Measurements from ENCODE around the gene ZSWIM8.
"Not testable (repeated sequence)": the region's sequence is repeated elsewhere in the genome, so short reads cannot be mapped to it uniquely, and the experiment has no call there.

The ZSWIM8 gene

GRCh38 chr10:73823391-73823790 is 38.0 kb downstream of the ZSWIM8 start:
- TF ChIP-seq, protein P1, sequence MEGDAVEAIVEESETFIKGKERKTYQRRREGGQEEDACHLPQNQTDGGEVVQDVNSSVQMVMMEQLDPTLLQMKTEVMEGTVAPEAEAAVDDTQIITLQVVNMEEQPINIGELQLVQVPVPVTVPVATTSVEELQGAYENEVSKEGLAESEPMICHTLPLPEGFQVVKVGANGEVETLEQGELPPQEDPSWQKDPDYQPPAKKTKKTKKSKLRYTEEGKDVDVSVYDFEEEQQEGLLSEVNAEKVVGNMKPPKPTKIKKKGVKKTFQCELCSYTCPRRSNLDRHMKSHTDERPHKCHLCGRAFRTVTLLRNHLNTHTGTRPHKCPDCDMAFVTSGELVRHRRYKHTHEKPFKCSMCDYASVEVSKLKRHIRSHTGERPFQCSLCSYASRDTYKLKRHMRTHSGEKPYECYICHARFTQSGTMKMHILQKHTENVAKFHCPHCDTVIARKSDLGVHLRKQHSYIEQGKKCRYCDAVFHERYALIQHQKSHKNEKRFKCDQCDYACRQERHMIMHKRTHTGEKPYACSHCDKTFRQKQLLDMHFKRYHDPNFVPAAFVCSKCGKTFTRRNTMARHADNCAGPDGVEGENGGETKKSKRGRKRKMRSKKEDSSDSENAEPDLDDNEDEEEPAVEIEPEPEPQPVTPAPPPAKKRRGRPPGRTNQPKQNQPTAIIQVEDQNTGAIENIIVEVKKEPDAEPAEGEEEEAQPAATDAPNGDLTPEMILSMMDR (IDR thresholded peaks at IDR 0.05; ENCODE audit: unreplicated experiment in 3 of 3): no peak
- no peaks in the 10 kb centered on the region for H3K9me3 Mint-ChIP-seq
- no peak overlapping the region for H3K4me3 Mint-ChIP-seq
- peaks cover 4% of the 10 kb centered on the region for H3K27me3 Mint-ChIP-seq (ENCODE audit: low read depth)
- H3K4me1 Mint-ChIP-seq: peaks cover 12% of the 10 kb centered on the region
- H3K27ac Mint-ChIP-seq: no peak overlapping the region
- H3K36me3 Mint-ChIP-seq (ENCODE audit: low read depth): peaks cover 13% of the 10 kb centered on the region

GRCh38 chr10:73824146-73824725 is 38.8 kb downstream of the ZSWIM8 start:
- H3K36me3 Mint-ChIP-seq (ENCODE audit: low read depth): peaks cover 13% of the 10 kb centered on the region
- no peak overlapping the region for H3K27ac Mint-ChIP-seq
- no peaks in the 10 kb centered on the region for H3K27me3 Mint-ChIP-seq (ENCODE audit: low read depth)
- peaks cover 6% of the 10 kb centered on the region for H3K4me1 Mint-ChIP-seq
- H3K9me3 Mint-ChIP-seq: no peaks in the 10 kb centered on the region
- H3K4me3 Mint-ChIP-seq: no peak overlapping the region
- TF ChIP-seq, protein P1 (IDR thresholded peaks at IDR 0.05; ENCODE audit: unreplicated experiment in 3 of 3): no peak

GRCh38 chr10:73827346-73828089 is 42.1 kb downstream of the ZSWIM8 start:
- Mint-ChIP-seq H3K4me1 (no peaks in the 10 kb centered on the region), H3K9me3 (no peaks in the 10 kb centered on the region), H3K27ac (peak overlapping the region in 1 of 3 experiments; percentile 46), H3K27me3 (ENCODE audit: low read depth) (no peaks in the 10 kb centered on the region), H3K4me3 (no peak overlapping the region), H3K36me3 (ENCODE audit: low read depth) (peaks cover 7% of the 10 kb centered on the region)
- TF ChIP-seq, protein P1 (IDR thresholded peaks at IDR 0.05; ENCODE audit: unreplicated experiment in 3 of 3): no peak

DNA sequence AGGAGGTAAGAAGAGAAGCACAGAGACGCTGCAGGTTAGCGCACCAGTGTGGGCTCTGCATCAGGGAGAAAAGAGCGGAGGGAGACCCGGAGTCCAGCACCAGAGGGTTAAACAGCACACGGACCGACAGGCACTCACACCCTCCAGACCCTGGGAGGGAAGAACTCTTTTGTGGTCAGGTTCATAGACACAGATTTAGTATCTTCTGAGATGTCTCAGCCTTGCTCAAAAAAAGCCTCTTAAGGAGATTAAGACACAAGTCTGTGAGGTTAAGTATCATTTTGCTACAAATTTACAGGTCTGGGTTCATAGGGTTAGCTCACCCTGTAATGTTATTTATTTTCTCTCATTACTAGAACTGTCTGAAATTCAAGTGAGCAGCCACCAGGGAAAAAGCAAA is 42.8 kb downstream of the ZSWIM8 start:
- Mint-ChIP-seq H3K4me1 (no peaks in the 10 kb centered on the region), H3K36me3 (ENCODE audit: low read depth) (peaks cover 7% of the 10 kb centered on the region), H3K27ac (no peak overlapping the region), H3K4me3 (no peak overlapping the region), H3K27me3 (ENCODE audit: low read depth) (no peaks in the 10 kb centered on the region), H3K9me3 (no peaks in the 10 kb centered on the region)
- TF ChIP-seq, protein P1 (IDR thresholded peaks at IDR 0.05; ENCODE audit: unreplicated experiment in 3 of 3): no peak

DNA sequence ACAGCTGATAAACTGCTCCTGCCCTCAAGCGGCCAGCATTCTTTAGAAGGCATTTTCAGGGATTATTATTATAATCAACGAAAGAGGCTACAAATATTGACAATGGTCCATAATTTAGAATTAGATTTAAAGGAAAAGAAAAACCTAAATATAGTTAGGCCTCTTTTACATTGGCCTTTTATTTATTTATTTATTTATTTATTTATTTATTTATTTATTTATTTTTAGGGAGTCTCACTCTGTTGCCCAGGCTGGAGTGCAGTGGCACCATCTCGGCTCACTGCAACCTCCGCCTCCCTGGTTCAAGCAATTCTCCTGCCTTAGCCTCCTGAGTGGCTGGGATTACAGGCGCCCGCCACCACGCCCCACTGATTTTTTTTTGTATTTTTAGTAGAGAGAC is 43.7 kb downstream of the ZSWIM8 start:
- not testable (repeated sequence) for H3K36me3 Mint-ChIP-seq (ENCODE audit: low read depth); H3K4me3 Mint-ChIP-seq; H3K27ac Mint-ChIP-seq; H3K4me1 Mint-ChIP-seq; H3K9me3 Mint-ChIP-seq; H3K27me3 Mint-ChIP-seq (ENCODE audit: low read depth)

DNA sequence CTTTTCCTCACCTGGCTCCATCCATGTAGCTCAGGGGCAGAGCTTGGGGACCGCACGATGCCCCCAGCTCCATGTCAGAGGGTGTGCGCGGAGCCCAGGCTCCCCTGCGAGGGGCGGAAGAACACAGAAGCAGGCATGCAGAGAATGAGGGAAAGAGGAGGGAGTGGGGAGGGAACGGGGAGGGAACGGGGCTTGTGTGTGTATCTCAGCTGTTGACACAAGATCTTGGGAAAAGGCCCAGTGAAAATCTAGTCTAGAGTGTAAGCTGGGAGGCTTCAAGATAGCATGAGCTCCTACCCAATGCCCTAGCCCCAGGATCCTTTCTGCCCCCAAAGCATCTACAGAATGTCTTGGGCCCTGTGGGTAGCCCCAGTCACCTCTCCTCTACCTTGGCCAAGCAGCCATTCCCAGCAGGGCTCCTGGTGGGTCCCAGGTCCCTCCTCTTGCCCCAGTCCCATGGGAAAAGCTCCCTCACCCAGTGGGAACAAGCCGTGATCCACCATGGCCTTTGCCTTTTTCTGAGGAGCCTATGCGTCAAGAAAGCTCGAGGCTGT is 51.1 kb downstream of the ZSWIM8 start:
- Mint-ChIP-seq H3K4me3 (no peak overlapping the region), H3K4me1 (no peaks in the 10 kb centered on the region), H3K27ac (no peak overlapping the region), H3K27me3 (ENCODE audit: low read depth) (no peaks in the 10 kb centered on the region), H3K9me3 (no peaks in the 10 kb centered on the region), H3K36me3 (ENCODE audit: low read depth) (peaks cover 20% of the 10 kb centered on the region)
- TF ChIP-seq, protein P1 (IDR thresholded peaks at IDR 0.05; ENCODE audit: unreplicated experiment in 3 of 3): no peak
